WTC11 (cell line): Measurements from ENCODE around the gene MTUS2. TPM values are rescaled to one million over a fixed set of nuclear protein-coding genes. Genes with fewer than 3 reads are reported as not detected.

ENCODE experiments used
- ATAC-seq: fragments of 200-7000 bp; cut with Tn5 transposase; 2 replicates; pipeline ENCODE4 v1.10.0; 2021; ENCODE audit warnings: mild to moderate bottlenecking, moderate library complexity
- CTCF ChIA-PET: fragments of 300-600 bp; sonication (Branson Sonifier 250); formaldehyde crosslinking; loops from one replicate; lab custom pipeline; 2021; ENCODE audit warnings: antibody characterized with exemption; lab: Charles Lee
- POLR2A ChIA-PET: fragments of 350-600 bp; sonication (Branson Sonifier 250); formaldehyde crosslinking; loops from one replicate; lab custom pipeline; 2021; ENCODE audit warnings: antibody characterized with exemption; lab: Charles Lee
- DNase-seq: peaks from one replicate; pipeline ENCODE4 v3.0.0; 2021; ENCODE audit warnings: low spot score
- H3K27ac Mint-ChIP-seq: 2 replicates; pipeline ENCODE4 v1.8.0; 2021; ENCODE audit warnings: mixed read lengths
- H3K27me3 Mint-ChIP-seq: 2 replicates; pipeline ENCODE4 v1.8.0; 2021; ENCODE audit warnings: low read depth, mild to moderate bottlenecking, moderate library complexity, mixed read lengths
- H3K36me3 Mint-ChIP-seq: 2 replicates; pipeline ENCODE4 v1.8.0; 2021; ENCODE audit warnings: mixed read lengths
- H3K4me1 Mint-ChIP-seq: 2 replicates; pipeline ENCODE4 v1.8.0; 2022; ENCODE audit warnings: mixed read lengths
- H3K4me3 Mint-ChIP-seq: 2 replicates; pipeline ENCODE4 v1.8.0; 2021; ENCODE audit warnings: mild to moderate bottlenecking, moderate library complexity, mixed read lengths
- H3K9me3 Mint-ChIP-seq: 2 replicates; pipeline ENCODE4 v1.8.0; 2021; ENCODE audit warnings: mixed read lengths
- ATF2 ChIP-seq: sonication (generic); formaldehyde crosslinking; IDR thresholded peaks from 2 replicates; pipeline ENCODE4 v1.8.1; 2022; ENCODE audit warnings: low read depth, missing genetic modification reagents, borderline replicate concordance
- CREB1 ChIP-seq: sonication (generic); formaldehyde crosslinking; IDR thresholded peaks from 2 replicates; pipeline ENCODE4 v1.8.0; 2023; ENCODE audit warnings: mild to moderate bottlenecking, missing genetic modification reagents
- E2F4 ChIP-seq: sonication (generic); formaldehyde crosslinking; IDR thresholded peaks from 2 replicates; pipeline ENCODE4 v1.8.1; 2022; ENCODE audit warnings: low read depth, mild to moderate bottlenecking, moderate library complexity, missing genetic modification reagents, borderline replicate concordance
- ERG ChIP-seq: fragments of 250-450 bp; sonication (Bioruptor Pico); IDR thresholded peaks from 2 replicates; pipeline ENCODE4 v1.8.0; 2021; ENCODE audit warnings: mild to moderate bottlenecking
- ESRRA ChIP-seq: sonication (generic); formaldehyde crosslinking; IDR thresholded peaks from 2 replicates; pipeline ENCODE4 v1.8.1; 2022; ENCODE audit warnings: mild to moderate bottlenecking, missing genetic modification reagents, borderline replicate concordance
- ETV6 ChIP-seq: sonication (generic); formaldehyde crosslinking; IDR thresholded peaks from 2 replicates; pipeline ENCODE4 v1.8.1; 2022; ENCODE audit warnings: mild to moderate bottlenecking, missing genetic modification reagents
- FOXP4 ChIP-seq: sonication (generic); formaldehyde crosslinking; IDR thresholded peaks from 2 replicates; pipeline ENCODE4 v1.8.0; 2022; ENCODE audit warnings: mild to moderate bottlenecking, missing genetic modification reagents
- IRF1 ChIP-seq: sonication (generic); formaldehyde crosslinking; IDR thresholded peaks from 2 replicates; pipeline ENCODE4 v1.8.0; 2023; ENCODE audit warnings: missing genetic modification reagents
- JUN ChIP-seq: sonication (generic); formaldehyde crosslinking; IDR thresholded peaks from 2 replicates; pipeline ENCODE4 v1.8.0; 2023; ENCODE audit warnings: mild to moderate bottlenecking, missing genetic modification reagents
- KAT7 ChIP-seq: sonication (generic); formaldehyde crosslinking; IDR thresholded peaks from 2 replicates; pipeline ENCODE4 v1.8.1; 2023; ENCODE audit warnings: missing genetic modification reagents, mild to moderate bottlenecking, borderline replicate concordance
- NR3C1 ChIP-seq: sonication (generic); formaldehyde crosslinking; conservative IDR thresholded peaks from 2 replicates; pipeline ENCODE4 v1.8.1; 2023; ENCODE audit warnings: low read depth, mild to moderate bottlenecking, missing genetic modification reagents
- PRRX2 ChIP-seq: fragments of 250-450 bp; sonication (Bioruptor Pico); IDR thresholded peaks from 2 replicates; pipeline ENCODE4 v1.8.0; 2021; ENCODE audit warnings: mild to moderate bottlenecking
- SOX15 ChIP-seq: fragments of 250-450 bp; sonication (Bioruptor Pico); IDR thresholded peaks from 2 replicates; pipeline ENCODE4 v1.9.0; 2021; ENCODE audit warnings: mild to moderate bottlenecking
- TCF7 ChIP-seq: sonication (generic); formaldehyde crosslinking; IDR thresholded peaks from 2 replicates; pipeline ENCODE4 v1.8.0; 2022; ENCODE audit warnings: mild to moderate bottlenecking, low read depth, missing genetic modification reagents, moderate library complexity
- TEAD1 ChIP-seq: sonication (generic); formaldehyde crosslinking; IDR thresholded peaks from 2 replicates; pipeline ENCODE4 v1.8.0; 2022; ENCODE audit warnings: mild to moderate bottlenecking, missing genetic modification reagents
- TEAD4 ChIP-seq: sonication (generic); formaldehyde crosslinking; IDR thresholded peaks from 2 replicates; pipeline ENCODE4 v1.8.0; 2022; ENCODE audit warnings: mild to moderate bottlenecking, missing genetic modification reagents
- USF2 ChIP-seq: sonication (generic); formaldehyde crosslinking; IDR thresholded peaks from 2 replicates; pipeline ENCODE4 v1.8.1; 2023; ENCODE audit warnings: mild to moderate bottlenecking, missing genetic modification reagents, moderate library complexity
- ZBTB43 ChIP-seq: sonication (generic); formaldehyde crosslinking; IDR thresholded peaks from 2 replicates; pipeline ENCODE4 v1.8.1; 2023; ENCODE audit warnings: mild to moderate bottlenecking, missing genetic modification reagents
- ZMAT4 ChIP-seq: fragments of 250-450 bp; sonication (Bioruptor Pico); IDR thresholded peaks from 2 replicates; pipeline ENCODE4 v1.9.0; 2021; ENCODE audit warnings: mild to moderate bottlenecking
- ZNF317 ChIP-seq: sonication (generic); formaldehyde crosslinking; IDR thresholded peaks from 2 replicates; pipeline ENCODE4 v1.8.1; 2023; ENCODE audit warnings: low read depth, mild to moderate bottlenecking, moderate library complexity, missing genetic modification reagents, borderline replicate concordance
- ZNF423 ChIP-seq: fragments of 250-450 bp; sonication (Bioruptor Pico); IDR thresholded peaks from 2 replicates; pipeline ENCODE4 v2.1.2; 2022; ENCODE audit warnings: mild to moderate bottlenecking, moderate library complexity
- ZSCAN18 ChIP-seq: fragments of 250-450 bp; sonication (Bioruptor Pico); IDR thresholded peaks from 2 replicates; pipeline ENCODE4 v2.1.2; 2022; ENCODE audit warnings: mild to moderate bottlenecking, moderate library complexity
- total RNA-seq: library from RNA; stranded (reverse); gene quantifications from 3 replicates; pipeline ENCODE4 v1.2.3, GENCODE V29; 2021

MTUS2 gene
- total RNA-seq, 1 experiment from 2014 or later, result 0.22 TPM

GRCh38 chr13:29140277-29140676 is 320.1 kb downstream of the MTUS2 start (continued):
- TF ChIP-seq ATF2 (CRISPR knock-in tag), result no peak

GRCh38 chr13:29143847-29144246 is 323.7 kb downstream of the MTUS2 start:
- Mint-ChIP-seq H3K9me3 (peaks cover 26% of the 10 kb centered on the region), H3K27ac (no peak overlapping the region), H3K4me3 (no peak overlapping the region), H3K36me3 (0 out of 2 replicates have a peak, but pooled peaks cover 2% of the 10 kb centered on the region), H3K27me3 (no peaks in the 10 kb centered on the region; the same call in 1 of the 2 replicates), H3K4me1 (no peaks in the 10 kb centered on the region)
- ChIA-PET POLR2A (no interaction called here), CTCF (interaction anchor here (0.7 kb wide), 1 partner anchor 224 kb away, joined by 3 read pairs; no protein-coding TSS in a partner anchor)
- no peak for TF ChIP-seq PRRX2 (CRISPR knock-in tag)
- TF ChIP-seq ZSCAN18 (CRISPR knock-in tag), result no peak
- no peak for TF ChIP-seq USF2 (CRISPR knock-in tag)
- TF ChIP-seq ZBTB43 (CRISPR knock-in tag), result no peak
- no peak for TF ChIP-seq TCF7 (CRISPR knock-in tag)
- no peak for TF ChIP-seq ESRRA
- DNase-seq, result no peak
- no peak for ATAC-seq

- peaks cover 34% of the 10 kb centered on the region for H3K9me3 Mint-ChIP-seq
- H3K36me3 Mint-ChIP-seq, result peaks cover 6% of the 10 kb centered on the region
- H3K27ac Mint-ChIP-seq, result no peak overlapping the region
- H3K4me3 Mint-ChIP-seq, result no peak overlapping the region
- ChIA-PET POLR2A (no interaction called here), CTCF (interaction anchor here (1.5 kb wide), 1 partner anchor 165 kb away, joined by 3 read pairs; no protein-coding TSS in a partner anchor)
- TF ChIP-seq TEAD4 (CRISPR knock-in tag) (no peak), PRRX2 (CRISPR knock-in tag) (no peak), TEAD1 (CRISPR knock-in tag) (no peak), FOXP4 (no peak), E2F4 (CRISPR knock-in tag) (no peak), JUN (no peak), CREB1 (CRISPR knock-in tag) (no peak), ZNF423 (CRISPR knock-in tag) (no peak), SOX15 (CRISPR knock-in tag) (no peak), KAT7 (CRISPR knock-in tag) (no peak), ERG (no peak), NR3C1 (no peak), ETV6 (CRISPR knock-in tag) (no peak), ZMAT4 (no peak), ZNF317 (CRISPR knock-in tag) (no peak), IRF1 (CRISPR knock-in tag) (no peak)
- no peak for DNase-seq
- no peaks in the 10 kb centered on the region for H3K4me1 Mint-ChIP-seq
- ATAC-seq, result no peak
- no peaks in the 10 kb centered on the region; the same call in 1 of the 2 replicates for H3K27me3 Mint-ChIP-seq
These were observed 334.3 kb downstream of the MTUS2 start for GRCh38 chr13:29154390-29154789.
